Hematopoietic multipotent progenitor cell treated with erythropoietin and hydrocortisone succinate and interleukin-3 and kit ligand, for 17 days (in vitro differentiated cells): ENCODE measurements around the gene NEDD1.

ENCODE experiments used
- DNase-seq: peaks from one replicate; pipeline ENCODE4 v3.0.0-alpha.2; 2015; ENCODE audit warnings: low spot score

Gene NEDD1

GRCh38 chr12:96906849-96907670 is at the start of gene NEDD1:
Gene NEDD1 (plus strand): TSS chr12:96907257. CDS start chr12:96909760, 2,503 bp downstream.
- DNase-seq: peak; percentile 81

- DNase-seq: no peak
Observed at GRCh38 chr12:96858162-96858561, 48.9 kb upstream of the NEDD1 start.

GRCh38 chr12:96861656-96862055 is 45.4 kb upstream of the NEDD1 start:
- no peak for DNase-seq

GRCh38 chr12:96862326-96862725 is 44.7 kb upstream of the NEDD1 start:
- no peak for DNase-seq

- no peak for DNase-seq
Observed at GRCh38 chr12:96864335-96864734, 42.7 kb upstream of the NEDD1 start.

- no peak for DNase-seq
Observed at GRCh38 chr12:96866801-96867590, 40.1 kb upstream of the NEDD1 start.

GRCh38 chr12:96870946-96871345 is 36.1 kb upstream of the NEDD1 start:
- DNase-seq: no peak

- no peak for DNase-seq
Observed at GRCh38 chr12:96872961-96873360, 34.1 kb upstream of the NEDD1 start.

GRCh38 chr12:96874211-96874610 is 32.8 kb upstream of the NEDD1 start:
- DNase-seq: no peak

GRCh38 chr12:96876966-96877365 is 30.1 kb upstream of the NEDD1 start:
- DNase-seq: no peak

- DNase-seq: no peak
Observed at GRCh38 chr12:96878704-96879103, 28.4 kb upstream of the NEDD1 start.

- no peak for DNase-seq
Observed at GRCh38 chr12:96879301-96879700, 27.8 kb upstream of the NEDD1 start.

GRCh38 chr12:96880220-96880619 is 26.8 kb upstream of the NEDD1 start:
- no peak for DNase-seq

- no peak for DNase-seq
Observed at GRCh38 chr12:96881608-96882007, 25.4 kb upstream of the NEDD1 start.

GRCh38 chr12:96882862-96883261 is 24.2 kb upstream of the NEDD1 start:
- DNase-seq: no peak

GRCh38 chr12:96883571-96883970 is 23.5 kb upstream of the NEDD1 start:
- no peak for DNase-seq

- no peak for DNase-seq
Observed at GRCh38 chr12:96886998-96887677, 19.9 kb upstream of the NEDD1 start.

- no peak for DNase-seq
Observed at GRCh38 chr12:96889273-96889933, 17.7 kb upstream of the NEDD1 start.

GRCh38 chr12:96890331-96890730 is 16.7 kb upstream of the NEDD1 start:
- no peak for DNase-seq

GRCh38 chr12:96892104-96892503 is 15.0 kb upstream of the NEDD1 start:
- no peak for DNase-seq

GRCh38 chr12:96897421-96897820 is 9.6 kb upstream of the NEDD1 start:
- DNase-seq: no peak

- no peak for DNase-seq
Observed at GRCh38 chr12:96901175-96901574, 5.9 kb upstream of the NEDD1 start.
